Uterus (tissue), 2 donors: ENCODE results near the gene VASP.

Experiments used
- CTCF ChIP-seq, 4 experiments: fragments of 200-600 bp in 2 of 4; fragments of 450-650 bp in 2 of 4; sonication (generic) in 2 of 4; IDR thresholded peaks; one replicate each; pipeline ENCODE4 v1.5.1; 2016 to 2019; ENCODE audit warnings: antibody characterized with exemption in 4 of 4, mild to moderate bottlenecking in 2 of 4, moderate library complexity in 1 of 4
- POLR2A ChIP-seq, 2 donors: fragments of 450-650 bp; IDR thresholded peaks; one replicate each; pipeline ENCODE4 v1.6.1; 2016; ENCODE audit warnings: antibody characterized with exemption in 2 of 2, mild to moderate bottlenecking in 1 of 2, moderate library complexity in 1 of 2

GRCh38 chr19:45564131-45564780, 57.0 kb downstream of the VASP start:
- TF ChIP-seq CTCF (IDR thresholded peaks at IDR 0.05) (no peak), POLR2A (IDR thresholded peaks at IDR 0.05) (no peak)
